Rectal smooth muscle tissue (tissue), 1 donor: ENCODE measurements around the gene ZNF148.
"Not testable (repeated sequence)": the region's sequence is repeated elsewhere in the genome, so short reads cannot be mapped to it uniquely, and the experiment has no call there.

Experiments
- H3K27ac ChIP-seq: one replicate; pipeline ENCODE4 v1.7.0; 2013; ENCODE audit warnings: low read depth, low read length, inconsistent platforms
- H3K27me3 ChIP-seq: one replicate; pipeline ENCODE4 v1.7.0; 2013; ENCODE audit warnings: low read length; ENCODE audit not compliant: control insufficient read depth, insufficient read depth
- H3K36me3 ChIP-seq: one replicate; pipeline ENCODE4 v1.7.0; 2013; ENCODE audit warnings: low read length; ENCODE audit not compliant: control insufficient read depth, insufficient read depth
- H3K4me1 ChIP-seq: one replicate; pipeline ENCODE4 v1.7.0; 2013; ENCODE audit warnings: low read length; ENCODE audit not compliant: control insufficient read depth, insufficient read depth
- H3K4me3 ChIP-seq: one replicate; pipeline ENCODE4 v1.7.0; 2013; ENCODE audit warnings: low read length
- H3K9ac ChIP-seq: one replicate; pipeline ENCODE4 v1.7.0; 2013; ENCODE audit warnings: low read length

Gene ZNF148

GRCh38 chr3:125349556-125350165, 25.5 kb downstream of the ZNF148 start:
- Histone ChIP-seq H3K27ac (no peak overlapping the region), H3K27me3 (no peaks in the 10 kb centered on the region), H3K36me3 (no peaks in the 10 kb centered on the region), H3K4me1 (no peaks in the 10 kb centered on the region), H3K4me3 (no peak overlapping the region), H3K9ac (no peak overlapping the region)

- Histone ChIP-seq H3K27ac (no peak overlapping the region), H3K27me3 (no peaks in the 10 kb centered on the region)
These were observed 26.1 kb downstream of the ZNF148 start for GRCh38 chr3:125349055-125349454.

GRCh38 chr3:125343367-125343766, 31.8 kb downstream of the ZNF148 start:
- not testable (repeated sequence) for H3K36me3 ChIP-seq, H3K4me1 ChIP-seq, H3K27ac ChIP-seq, H3K27me3 ChIP-seq, H3K4me3 ChIP-seq, H3K9ac ChIP-seq

More at GRCh38 chr3:125349055-125349454, 26.1 kb downstream of the ZNF148 start:
- no peaks in the 10 kb centered on the region for H3K4me1 ChIP-seq
- no peak overlapping the region for H3K9ac ChIP-seq
- no peaks in the 10 kb centered on the region for H3K36me3 ChIP-seq
- no peak overlapping the region for H3K4me3 ChIP-seq

- H3K4me1 ChIP-seq: peaks cover 6% of the 10 kb centered on the region
- no peak overlapping the region for H3K27ac ChIP-seq
- H3K27me3 ChIP-seq: no peaks in the 10 kb centered on the region
- H3K36me3 ChIP-seq: no peaks in the 10 kb centered on the region
- H3K9ac ChIP-seq: no peak overlapping the region
- no peak overlapping the region for H3K4me3 ChIP-seq
These were observed 35.0 kb downstream of the ZNF148 start for GRCh38 chr3:125340121-125340520.

- Histone ChIP-seq H3K9ac (no peak overlapping the region), H3K36me3 (no peaks in the 10 kb centered on the region), H3K4me3 (no peak overlapping the region), H3K27ac (no peak overlapping the region), H3K27me3 (no peaks in the 10 kb centered on the region), H3K4me1 (peaks cover 8% of the 10 kb centered on the region)
These were observed 37.6 kb downstream of the ZNF148 start for GRCh38 chr3:125337506-125337905.

DNA sequence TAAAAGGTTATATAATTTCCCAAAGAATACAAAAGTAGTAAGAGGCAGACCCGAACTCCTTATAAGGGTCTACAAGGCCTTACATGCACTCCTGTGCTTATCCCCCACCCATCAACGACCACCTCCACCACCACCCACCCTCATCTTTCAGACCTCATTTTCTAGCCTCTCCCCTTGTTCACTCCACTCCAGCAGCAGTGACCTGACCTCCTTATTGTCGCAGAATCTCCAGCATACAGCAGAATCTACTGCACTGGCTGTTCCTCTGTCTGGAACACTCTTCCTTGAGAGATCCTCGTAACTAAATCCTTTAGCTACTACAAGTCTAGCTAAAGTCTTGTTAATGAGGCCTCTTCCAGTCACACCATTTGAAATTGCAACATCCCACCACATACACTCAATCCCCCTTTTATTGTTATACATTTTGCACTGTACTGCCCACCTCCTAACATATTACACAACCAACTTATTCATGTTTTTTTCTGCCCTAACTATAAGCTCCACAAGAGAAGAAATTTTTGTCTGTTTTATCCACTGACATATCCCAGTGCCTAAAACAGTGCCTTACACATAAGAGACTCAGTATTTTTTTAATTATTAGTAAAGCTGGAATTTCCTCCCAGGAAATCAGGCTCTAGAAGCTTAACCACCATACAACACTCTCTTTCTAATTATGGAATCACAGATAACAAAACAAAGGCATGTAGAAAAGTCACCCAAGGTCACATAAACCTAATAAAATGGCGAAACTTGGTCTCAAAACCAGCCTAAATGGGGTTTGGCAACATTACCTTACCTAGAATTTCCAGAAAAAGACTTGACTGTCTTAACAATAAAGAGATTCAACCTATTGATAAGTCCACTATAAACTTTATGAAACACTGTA, 40.2 kb downstream of the ZNF148 start:
- Histone ChIP-seq H3K9ac (no peak overlapping the region), H3K27ac (no peak overlapping the region), H3K4me1 (peaks cover 8% of the 10 kb centered on the region), H3K27me3 (no peaks in the 10 kb centered on the region), H3K4me3 (no peak overlapping the region), H3K36me3 (no peaks in the 10 kb centered on the region)

DNA sequence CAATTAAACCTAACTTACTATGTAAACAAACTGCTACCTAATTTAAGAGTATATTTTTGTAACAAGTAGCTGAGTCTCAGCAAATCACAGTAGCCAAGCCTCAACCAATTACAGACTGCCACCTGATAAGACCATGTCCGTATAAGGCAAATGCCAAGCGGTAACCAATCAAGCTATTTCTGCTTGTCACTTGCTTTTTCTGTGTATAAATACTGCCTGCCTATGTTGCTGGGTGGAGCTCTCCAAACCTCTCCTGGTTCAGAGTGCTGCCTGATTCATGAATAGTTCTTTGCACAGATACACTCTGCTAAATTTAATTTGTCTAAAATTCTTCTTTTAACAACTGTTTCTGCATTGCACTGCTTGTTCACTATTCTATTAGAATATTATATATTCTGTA, 42.6 kb downstream of the ZNF148 start:
- Histone ChIP-seq H3K27ac (no peak overlapping the region), H3K9ac (no peak overlapping the region), H3K36me3 (no peaks in the 10 kb centered on the region), H3K4me1 (peaks cover 8% of the 10 kb centered on the region), H3K4me3 (no peak overlapping the region), H3K27me3 (no peaks in the 10 kb centered on the region)

DNA sequence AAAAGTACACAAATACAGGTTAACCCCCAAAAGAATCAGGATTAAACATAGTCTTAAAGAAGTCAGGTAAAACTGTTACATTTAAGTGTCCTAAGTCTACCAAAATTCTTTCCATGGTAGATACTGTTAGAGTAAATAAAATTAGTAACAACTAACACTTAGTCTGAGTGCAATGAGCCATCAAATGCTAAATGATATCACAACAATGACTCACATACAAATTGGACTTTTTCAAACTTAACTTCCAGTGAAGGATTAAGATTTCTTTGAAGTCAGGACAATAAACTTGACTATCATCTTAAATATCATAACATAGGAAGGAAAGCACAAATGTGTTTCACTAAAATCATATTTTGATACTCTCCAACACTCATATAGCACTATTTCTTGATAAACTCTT, 43.9 kb downstream of the ZNF148 start:
- H3K27me3 ChIP-seq: no peaks in the 10 kb centered on the region
- no peak overlapping the region for H3K9ac ChIP-seq
- H3K36me3 ChIP-seq: no peaks in the 10 kb centered on the region
- H3K27ac ChIP-seq: no peak overlapping the region
- H3K4me1 ChIP-seq: peaks cover 8% of the 10 kb centered on the region
- no peak overlapping the region for H3K4me3 ChIP-seq

DNA sequence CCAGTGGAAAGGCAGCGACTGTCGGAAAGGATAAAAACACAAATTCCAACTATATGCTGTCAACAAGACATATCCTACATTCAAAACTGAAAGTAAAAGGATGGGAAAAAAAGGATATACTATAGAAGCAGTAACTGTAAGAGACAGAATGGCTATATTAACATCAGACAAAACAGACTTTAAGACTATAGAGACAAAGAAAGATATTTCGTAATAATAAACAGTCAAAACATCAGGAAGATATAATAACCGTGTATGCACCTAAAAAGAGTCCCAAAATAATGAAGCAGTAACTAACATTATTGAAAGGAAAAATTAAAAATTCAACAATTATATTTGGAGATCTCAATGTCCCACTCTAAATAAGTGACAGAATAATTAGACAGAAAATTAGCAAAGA, 48.2 kb downstream of the ZNF148 start:
- no peak overlapping the region for H3K4me3 ChIP-seq
- no peak overlapping the region for H3K27ac ChIP-seq
- no peaks in the 10 kb centered on the region for H3K4me1 ChIP-seq
- H3K27me3 ChIP-seq: no peaks in the 10 kb centered on the region
- no peaks in the 10 kb centered on the region for H3K36me3 ChIP-seq
- no peak overlapping the region for H3K9ac ChIP-seq

DNA sequence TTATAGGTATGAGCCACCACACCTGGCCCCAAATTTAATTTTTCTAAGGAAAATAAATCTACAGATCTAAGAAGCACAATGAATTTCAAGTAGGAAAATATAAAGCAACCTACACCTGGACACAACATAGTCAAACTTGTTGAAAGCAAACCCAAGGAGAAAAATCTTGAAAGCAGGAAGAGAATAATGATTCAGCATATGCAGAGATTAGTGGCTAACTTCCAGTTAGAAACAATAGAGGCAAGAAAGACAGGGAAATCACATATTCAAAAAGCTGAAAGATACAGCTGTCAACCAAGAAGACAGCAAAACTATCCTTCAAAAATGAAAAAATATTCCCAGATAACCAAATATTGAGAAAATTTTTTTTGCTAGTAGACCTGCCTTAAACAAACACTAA, 49.4 kb downstream of the ZNF148 start:
- Histone ChIP-seq H3K36me3 (no peaks in the 10 kb centered on the region), H3K9ac (no peak overlapping the region), H3K27me3 (no peaks in the 10 kb centered on the region)

DNA sequence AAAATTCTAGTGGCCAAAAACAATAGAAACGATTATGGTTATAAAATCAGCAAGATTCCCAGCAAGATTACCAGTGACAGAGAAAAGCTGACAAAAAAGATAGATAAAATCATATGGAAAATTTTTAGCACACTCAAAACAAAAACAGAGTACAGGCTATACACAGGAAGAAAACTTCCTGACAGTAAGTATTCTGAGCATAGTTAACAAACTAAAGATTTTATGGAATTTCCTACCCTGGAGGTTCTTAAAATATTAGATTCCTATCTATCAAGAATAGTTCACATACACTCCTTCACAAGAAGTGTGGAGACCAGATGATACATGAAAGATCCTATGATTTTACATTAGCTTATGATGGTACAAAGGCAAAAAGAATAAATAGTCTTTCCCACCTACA, 50.8 kb downstream of the ZNF148 start:
- Histone ChIP-seq H3K27me3 (no peaks in the 10 kb centered on the region), H3K4me3 (no peak overlapping the region), H3K27ac (no peak overlapping the region), H3K4me1 (no peaks in the 10 kb centered on the region), H3K36me3 (peaks cover 2% of the 10 kb centered on the region), H3K9ac (no peak overlapping the region)

More for the DNA sequence above, 49.4 kb downstream of the ZNF148 start:
- no peaks in the 10 kb centered on the region for H3K4me1 ChIP-seq
- no peak overlapping the region for H3K27ac ChIP-seq
- H3K4me3 ChIP-seq: no peak overlapping the region

DNA sequence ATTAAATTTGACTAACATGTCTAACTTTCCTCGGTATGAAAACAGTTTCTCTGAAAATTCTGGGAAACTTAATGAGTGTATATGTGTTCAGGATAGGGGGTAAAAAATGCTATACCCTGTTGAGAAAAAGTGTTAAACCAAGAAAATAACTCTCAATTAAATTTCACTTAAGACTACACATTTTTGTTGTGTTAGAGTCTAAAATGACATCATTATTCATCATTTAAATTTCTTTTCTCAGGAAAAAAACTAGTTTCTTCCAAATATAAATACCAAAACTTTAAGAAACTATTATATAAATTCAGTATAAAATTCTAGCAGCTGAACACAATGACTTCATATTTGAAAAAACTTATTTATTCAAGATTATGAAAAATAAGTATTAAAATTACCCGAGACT, 52.2 kb downstream of the ZNF148 start:
- Histone ChIP-seq H3K27me3 (no peaks in the 10 kb centered on the region), H3K36me3 (peaks cover 2% of the 10 kb centered on the region), H3K4me1 (no peaks in the 10 kb centered on the region), H3K9ac (no peak overlapping the region), H3K27ac (no peak overlapping the region), H3K4me3 (no peak overlapping the region)

DNA sequence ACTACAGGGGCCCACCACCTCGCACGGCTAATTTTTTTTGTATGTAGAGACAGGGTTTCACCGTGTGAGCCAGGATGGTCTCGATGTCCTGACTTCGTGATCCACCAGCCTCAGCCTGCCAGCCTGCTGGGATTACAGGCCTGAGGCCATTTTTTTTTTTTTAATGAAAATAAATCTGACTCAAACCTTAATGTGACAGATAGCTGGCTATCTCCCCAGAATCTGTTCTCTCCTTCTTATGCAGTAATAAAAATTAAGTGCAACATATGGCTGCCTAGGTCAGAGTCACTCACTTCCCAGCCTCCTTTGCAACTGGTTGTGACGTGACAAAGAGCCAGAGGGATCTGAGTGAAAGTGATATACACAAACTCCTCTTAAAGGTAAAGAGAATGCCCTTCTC, 53.0 kb downstream of the ZNF148 start:
- Histone ChIP-seq H3K4me1 (no peaks in the 10 kb centered on the region), H3K4me3 (no peak overlapping the region), H3K9ac (no peak overlapping the region), H3K36me3 (peaks cover 2% of the 10 kb centered on the region), H3K27ac (no peak overlapping the region), H3K27me3 (no peaks in the 10 kb centered on the region)
